ENCODE measurements around the gene PMPCA. TPM values are rescaled to one million over a fixed set of nuclear protein-coding genes. Genes with fewer than 3 reads are reported as not detected.

The PMPCA gene
- total and polyA plus RNA-seq, 2 of the 8 experiments (the other 6 are each of a cell fraction or from before 2014, with no cell fraction given) = 60.0 to 88.2 TPM

- DNase-seq (ENCODE audit: low read depth in 1 of 2, low spot score in 2 of 2) (no peak), FAIRE-seq (no peak)
- Histone ChIP-seq H3K18ac (ENCODE audit: extremely low read depth, low read length) (no peak overlapping the region), H2BK120ac (replicated peaks; ENCODE audit: low read depth, low read length) (no peak overlapping the region), H3K56ac (replicated peaks; ENCODE audit: insufficient read length, low read depth, low read length) (no peak overlapping the region), H3K9me3 (ENCODE audit: insufficient read depth in 2 of 2, low read depth in 1 of 2, low read length in 1 of 2) (no peaks in the 10 kb centered on the region), H3K4me2 (ENCODE audit: insufficient read depth in 1 of 2, low read depth in 2 of 2, low read length in 2 of 2) (no peak overlapping the region), H2BK15ac (ENCODE audit: low read length) (no peak overlapping the region), H3K9ac (replicated peaks in 1 of 4; ENCODE audit: extremely low read depth in 1 of 4, low read depth in 3 of 4, low read length in 3 of 4) (no peak overlapping the region), H2AFZ (ENCODE audit: low read length) (no peak overlapping the region), H2BK12ac (ENCODE audit: low read depth, low read length) (no peak overlapping the region), H2BK20ac (ENCODE audit: low read length) (no peak overlapping the region), H2AK5ac (ENCODE audit: low read depth, low read length) (no peak overlapping the region), H4K20me1 (replicated peaks in 1 of 2; ENCODE audit: control insufficient read depth in 1 of 2, insufficient read depth in 2 of 2, low read length in 2 of 2) (peaks cover 7 to 19% of the 10 kb centered on the region in 2 experiments), H3K4ac (replicated peaks; ENCODE audit: insufficient read length, low read depth, low read length) (no peak overlapping the region), H3K23ac (ENCODE audit: insufficient read length) (no peak overlapping the region), H4K91ac (replicated peaks; ENCODE audit: insufficient read length, low read length) (no peak overlapping the region), H3K23me2 (ENCODE audit: low read depth, low read length) (no peaks in the 10 kb centered on the region), H3K79me2 (ENCODE audit: control insufficient read depth in 1 of 2, insufficient read depth in 2 of 2, low read length in 2 of 2) (no peaks in the 10 kb centered on the region), H4K8ac (ENCODE audit: extremely low read depth, insufficient read depth, low read length) (no peak overlapping the region), H3K79me1 (ENCODE audit: low read depth, low read length) (no peaks in the 10 kb centered on the region; the same call in 1 of the 2 replicates), H3K4me3 (ENCODE audit: extremely low read depth in 1 of 4, insufficient read depth in 2 of 4, low read depth in 3 of 4, low read length in 4 of 4) (no peak overlapping the region), H2BK5ac (ENCODE audit: low read depth, low read length) (no peak overlapping the region), H3K4me1 (replicated peaks in 1 of 4; ENCODE audit: control insufficient read depth in 3 of 4, insufficient read depth in 4 of 4, low read length in 3 of 4) (no peaks in the 10 kb centered on the region), H4K5ac (ENCODE audit: insufficient read length, low read depth, low read length) (no peak overlapping the region), H3K27ac (ENCODE audit: low read depth, low read length) (no peak overlapping the region), H3K27me3 (replicated peaks in 1 of 4; ENCODE audit: control insufficient read depth in 3 of 4, extremely low read depth in 1 of 4, insufficient read depth in 3 of 4, low read length in 3 of 4) (no peaks in the 10 kb centered on the region), H3K14ac (ENCODE audit: insufficient read length) (no peak overlapping the region), H3K36me3 (ENCODE audit: control insufficient read depth in 2 of 4, insufficient read depth in 4 of 4, low read length in 3 of 4) (peaks cover 35 to 76% (median 70%) of the 10 kb centered on the region in 4 experiments)
- ChIA-PET POLR2A (ENCODE audit: partially characterized antibody) (interaction anchor here (1.3 kb wide), 1 partner anchor 85 kb away, joined by 3 read pairs; no protein-coding TSS in a partner anchor), CTCF (ENCODE audit: partially characterized antibody) (interaction anchor here (0.8 to 1.8 kb wide), 3 partner anchors 8 to 65 kb away, joined by 3 to 8 read pairs (median 5); no protein-coding TSS in a partner anchor)
- 91% methylated on average over 17 of the region's 17 CpGs; no CpG with 5 or more reads in 1 of the 2 experiments for WGBS, 2 experiments (ENCODE audit: extremely low coverage in 1 of 2, insufficient coverage in 1 of 2, insufficient read length in 1 of 2, insufficient replicate concordance in 2 of 2, low coverage in 1 of 2, low lambda C conversion rate in 2 of 2, missing lambda C conversion rate in 1 of 2)
- TF ChIP-seq HDAC6 (IDR thresholded peaks at IDR 0.05; ENCODE audit: low read depth, low read length) = no peak
- no peak for TF ChIP-seq KDM5A (IDR thresholded peaks at IDR 0.05; ENCODE audit: low read length)
- no peak for TF ChIP-seq EP300 (IDR thresholded peaks at IDR 0.05; ENCODE audit: borderline replicate concordance in 1 of 2, low read depth in 2 of 2, low read length in 2 of 2)
- TF ChIP-seq CREB1 (IDR thresholded peaks at IDR 0.05) = no peak
Measured at GRCh38 chr9:136462664-136463063, 52.2 kb downstream of the PMPCA start.

Data from H1 (cell line).